Lung (tissue), 12 donors: ENCODE measurements around the gene SUGCT. TPM values are rescaled to one million over a fixed set of nuclear protein-coding genes. Genes with fewer than 3 reads are reported as not detected.

ENCODE experiments used
- ATAC-seq: fragments of 200-7000 bp; cut with Tn5 transposase; one replicate; pipeline ENCODE4 v1.9.1; 2020; ENCODE audit warnings: moderate number of reproducible peaks; ENCODE audit not compliant: insufficient read depth, low FRiP score
- DNase-seq, 3 donors: peaks; one replicate each; pipeline ENCODE4 v3.0.0-alpha.2; 2013 to 2017
- H3K27ac ChIP-seq, 2 donors: one replicate each; pipeline ENCODE4 v1.5.1; 2013; ENCODE audit warnings: mild to moderate bottlenecking in 2 of 2, moderate library complexity in 2 of 2, control low read depth in 1 of 2, inconsistent platforms in 1 of 2, low read depth in 1 of 2, low read length in 1 of 2
- H3K27me3 ChIP-seq, 3 donors: one replicate each; pipeline ENCODE4 v1.5.1; 2013; ENCODE audit warnings: low read length in 2 of 3; ENCODE audit not compliant: control insufficient read depth in 3 of 3, insufficient read depth in 3 of 3
- H3K36me3 ChIP-seq, 4 donors: one replicate each; pipeline ENCODE4 v1.5.1; 2013; ENCODE audit warnings: low read length in 4 of 4, mild to moderate bottlenecking in 1 of 4, moderate library complexity in 1 of 4; ENCODE audit not compliant: control insufficient read depth in 4 of 4, insufficient read depth in 4 of 4
- H3K4me1 ChIP-seq, 5 donors: one replicate each; pipeline ENCODE4 v1.5.1; 2013; ENCODE audit warnings: low read length in 5 of 5, mild to moderate bottlenecking in 2 of 5, moderate library complexity in 1 of 5; ENCODE audit not compliant: control insufficient read depth in 5 of 5, insufficient read depth in 5 of 5
- H3K4me3 ChIP-seq: one replicate; pipeline ENCODE4 v1.5.1; 2013; ENCODE audit warnings: mild to moderate bottlenecking, control low read depth, moderate library complexity
- H3K9ac ChIP-seq, 2 donors: one replicate each; pipeline ENCODE4 v1.5.1; 2013; ENCODE audit warnings: low read length in 2 of 2, control low read depth in 1 of 2; ENCODE audit not compliant: insufficient read depth in 1 of 2
- H3K9me3 ChIP-seq, 4 donors: one replicate each; pipeline ENCODE4 v1.5.1; 2013; ENCODE audit warnings: low read length in 3 of 4, mild to moderate bottlenecking in 1 of 4, moderate library complexity in 1 of 4; ENCODE audit not compliant: control insufficient read depth in 4 of 4, insufficient read depth in 3 of 4
- WGBS, 2 donors: extraction: QIAGEN DNeasy Blood & Tissue Kit; methylation state at CpG; one replicate each; pipeline ENCODE4 v1.1.7; 2013; 5-methylcytosine and 5-hydroxymethylcytosine counted together
- polyA plus RNA-seq, 2 donors: library from polyadenylated mRNA; stranded (reverse); fragments of 200-250 nt; gene quantifications; one replicate each; pipeline ENCODE4 v1.2.1, GENCODE V29; 2013
- total RNA-seq, 2 donors: library from RNA; depleted of rRNA in 1 of 2; stranded (reverse); fragments of >200 nt in 1 of 2; gene quantifications; one replicate each; pipeline ENCODE4 v1.2.1, GENCODE V29; 2014 to 2021
- TF ChIP-seq, protein P1 (sequence below): IDR thresholded peaks from 2 replicates; pipeline ENCODE4 v1.5.1; 2012; ENCODE audit warnings: mild to moderate bottlenecking; ENCODE audit errors: control extremely low read depth, extremely low read depth
- donor health status: control.
- donor health status: control.
- donor health status: Bipolar disorder and iron deficiency.
- donor health status: healthy.
- donor health status: DM: yes; HTN: yes; CAD: no.

Gene SUGCT
- total and polyA plus RNA-seq, 4 donors: 0.23 to 4.2 (median 1.8) TPM

DNA sequence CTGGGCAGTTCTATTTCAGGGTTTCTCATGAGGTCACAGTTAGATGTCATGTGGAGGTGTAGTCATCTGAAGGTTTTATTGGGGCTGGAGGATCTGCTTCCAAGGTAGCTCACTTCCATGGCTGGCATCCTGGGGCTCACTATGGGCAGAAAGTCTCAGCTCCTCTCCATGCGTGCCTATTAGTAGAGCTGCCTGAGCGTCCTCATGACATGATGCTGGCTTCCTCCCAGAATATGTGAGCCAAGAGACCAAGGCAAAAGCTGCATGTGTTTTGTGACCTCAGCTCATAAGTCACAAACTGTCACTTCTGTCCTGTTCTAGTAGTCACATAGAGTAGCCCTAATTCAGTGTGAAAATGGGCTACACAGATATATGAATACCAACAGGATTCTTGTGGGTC lies 524.4 kb downstream of the SUGCT start:
- Histone ChIP-seq H3K9me3 (no peaks in the 10 kb centered on the region), H3K9ac (no peak overlapping the region), H3K27me3 (no peaks in the 10 kb centered on the region), H3K36me3 (no peaks in the 10 kb centered on the region), H3K27ac (no peak overlapping the region), H3K4me1 (no peaks in the 10 kb centered on the region), H3K4me3 (no peak overlapping the region)
- DNase-seq: peak in 2 of 3 donors; percentile 18 to 34
- no peak for ATAC-seq
- TF ChIP-seq, protein P1, sequence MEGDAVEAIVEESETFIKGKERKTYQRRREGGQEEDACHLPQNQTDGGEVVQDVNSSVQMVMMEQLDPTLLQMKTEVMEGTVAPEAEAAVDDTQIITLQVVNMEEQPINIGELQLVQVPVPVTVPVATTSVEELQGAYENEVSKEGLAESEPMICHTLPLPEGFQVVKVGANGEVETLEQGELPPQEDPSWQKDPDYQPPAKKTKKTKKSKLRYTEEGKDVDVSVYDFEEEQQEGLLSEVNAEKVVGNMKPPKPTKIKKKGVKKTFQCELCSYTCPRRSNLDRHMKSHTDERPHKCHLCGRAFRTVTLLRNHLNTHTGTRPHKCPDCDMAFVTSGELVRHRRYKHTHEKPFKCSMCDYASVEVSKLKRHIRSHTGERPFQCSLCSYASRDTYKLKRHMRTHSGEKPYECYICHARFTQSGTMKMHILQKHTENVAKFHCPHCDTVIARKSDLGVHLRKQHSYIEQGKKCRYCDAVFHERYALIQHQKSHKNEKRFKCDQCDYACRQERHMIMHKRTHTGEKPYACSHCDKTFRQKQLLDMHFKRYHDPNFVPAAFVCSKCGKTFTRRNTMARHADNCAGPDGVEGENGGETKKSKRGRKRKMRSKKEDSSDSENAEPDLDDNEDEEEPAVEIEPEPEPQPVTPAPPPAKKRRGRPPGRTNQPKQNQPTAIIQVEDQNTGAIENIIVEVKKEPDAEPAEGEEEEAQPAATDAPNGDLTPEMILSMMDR: no peak
- 81 to 89% methylated on average over 2 of the region's 2 CpGs for WGBS, 2 donors

DNA sequence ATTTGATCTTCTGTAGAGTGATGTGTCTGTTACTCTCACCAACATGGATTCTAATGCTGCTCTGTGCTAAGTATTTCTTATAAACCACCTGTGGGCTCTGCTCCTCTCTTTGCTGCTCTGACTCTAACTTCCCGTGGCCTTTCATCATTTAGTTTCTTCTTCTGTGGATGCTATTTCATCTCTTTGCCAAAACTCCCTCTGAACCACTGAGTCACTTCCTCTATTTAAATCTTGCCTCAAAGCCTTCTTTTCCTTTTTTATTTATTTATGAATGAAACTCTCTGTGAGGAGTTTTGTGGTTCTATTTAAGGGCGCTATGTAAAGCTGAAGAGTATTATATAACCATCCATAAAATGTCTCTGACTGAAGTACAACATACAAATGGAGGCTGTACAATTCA lies 538.5 kb downstream of the SUGCT start:
- Histone ChIP-seq H3K27ac (no peak overlapping the region), H3K9ac (no peak overlapping the region), H3K4me1 (no peaks in the 10 kb centered on the region), H3K36me3 (no peaks in the 10 kb centered on the region), H3K4me3 (no peak overlapping the region), H3K27me3 (no peaks in the 10 kb centered on the region), H3K9me3 (no peaks in the 10 kb centered on the region)
- DNase-seq (no peak), ATAC-seq (no peak)
- TF ChIP-seq, protein P1: no peak
- WGBS, 2 donors: 27 to 40% methylated on average over 2 of the region's 2 CpGs

DNA sequence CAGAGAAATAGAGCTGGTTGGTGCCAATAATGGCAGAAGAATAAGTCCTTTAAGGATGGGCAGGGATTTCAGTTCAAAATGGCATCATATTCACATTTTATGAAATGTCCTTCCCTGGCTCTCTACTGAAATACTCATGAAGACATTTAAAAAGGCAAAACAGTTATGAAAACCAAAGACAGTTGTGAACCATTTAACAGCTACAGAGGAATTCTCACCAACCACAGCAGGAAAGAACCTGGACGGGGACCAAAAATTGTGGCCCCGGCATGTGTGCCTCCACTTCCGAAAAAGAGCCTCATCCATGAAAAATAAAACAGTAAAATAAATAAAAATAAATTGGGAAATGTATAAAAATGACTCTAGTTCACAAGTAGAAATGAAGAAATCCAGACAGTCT lies 539.5 kb downstream of the SUGCT start:
- Histone ChIP-seq H3K4me1 (no peaks in the 10 kb centered on the region), H3K9ac (no peak overlapping the region), H3K4me3 (no peak overlapping the region), H3K36me3 (no peaks in the 10 kb centered on the region), H3K27ac (no peak overlapping the region), H3K27me3 (no peaks in the 10 kb centered on the region), H3K9me3 (no peaks in the 10 kb centered on the region)
- ATAC-seq: no peak
- WGBS, 2 donors: 86 to 94% methylated on average over 3 of the region's 3 CpGs
- no peak for DNase-seq
- TF ChIP-seq, protein P1: no peak

DNA sequence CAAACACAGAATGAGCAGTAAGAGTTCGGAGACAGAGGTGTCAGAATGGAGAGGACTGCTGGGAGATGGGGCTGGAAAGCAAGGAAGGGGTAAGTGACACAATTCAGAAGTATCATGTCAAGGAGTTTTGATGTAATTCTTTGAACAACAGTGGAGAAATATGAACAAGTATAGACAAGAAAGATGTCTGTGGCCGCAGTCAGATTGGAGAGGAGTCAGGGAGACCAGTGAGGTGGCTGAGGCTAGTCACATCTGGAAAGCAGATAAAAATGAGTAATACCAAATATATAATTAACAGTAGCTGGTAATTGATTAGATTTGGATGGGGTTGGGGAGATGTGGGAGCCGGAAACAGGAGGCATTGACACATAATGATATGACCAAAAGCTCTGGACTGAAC lies 540.9 kb downstream of the SUGCT start:
- TF ChIP-seq, protein P1: no peak
- no peaks in the 10 kb centered on the region for H3K36me3 ChIP-seq
- no peak for ATAC-seq
- no peaks in the 10 kb centered on the region for H3K9me3 ChIP-seq
- H3K4me3 ChIP-seq: no peak overlapping the region
- H3K27me3 ChIP-seq: no peaks in the 10 kb centered on the region
- no peak for DNase-seq
- no peak overlapping the region for H3K9ac ChIP-seq
- 90 to 91% methylated on average over 3 of the region's 3 CpGs for WGBS, 2 donors
- H3K27ac ChIP-seq: no peak overlapping the region
- no peaks in the 10 kb centered on the region for H3K4me1 ChIP-seq
